Smooth muscle cell of the brain vasculature (primary cell): ENCODE results near the gene GPC5.
"Not testable (repeated sequence)": the region's sequence is repeated elsewhere in the genome, so short reads cannot be mapped to it uniquely, and the experiment has no call there.

ENCODE experiments used
- DNase-seq: peaks from one replicate; pipeline ENCODE4 v3.0.0-alpha.2; 2012; ENCODE audit warnings: low read depth, low spot score

The GPC5 gene

GRCh38 chr13:92255526-92255925, 857.1 kb downstream of the GPC5 start:
- no peak for DNase-seq

GRCh38 chr13:92256211-92256610, 857.8 kb downstream of the GPC5 start:
- DNase-seq, result no peak

GRCh38 chr13:92259046-92259445, 860.6 kb downstream of the GPC5 start:
- DNase-seq, result no peak

GRCh38 chr13:92259523-92259922, 861.1 kb downstream of the GPC5 start:
- DNase-seq, result no peak

DNA sequence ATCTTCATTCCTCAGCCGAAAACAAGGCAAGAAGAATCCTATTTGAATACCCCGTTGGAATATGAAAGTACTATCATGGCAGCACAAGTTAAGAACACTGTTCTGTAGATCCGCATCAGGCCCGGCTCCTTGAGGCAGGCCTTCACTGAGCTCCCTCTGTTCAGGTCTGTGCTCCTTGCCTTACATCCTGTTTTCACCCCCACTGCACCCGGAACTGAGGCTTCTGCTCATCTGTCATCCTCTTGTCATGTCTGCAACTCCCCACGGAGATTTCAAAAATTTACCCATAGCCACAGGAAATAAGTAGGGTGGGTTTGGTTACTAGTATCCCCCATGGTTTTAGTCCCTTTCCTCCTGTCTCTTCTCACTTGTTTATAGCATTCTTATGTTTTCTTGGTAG, 861.9 kb downstream of the GPC5 start:
- DNase-seq, result no peak

- no peak for DNase-seq
Measured at GRCh38 chr13:92262100-92262788, 863.8 kb downstream of the GPC5 start.

- no peak for DNase-seq
Measured at GRCh38 chr13:92265408-92265807, 867.0 kb downstream of the GPC5 start.

- no peak for DNase-seq
Measured at GRCh38 chr13:92270990-92271389, 872.6 kb downstream of the GPC5 start.

DNA sequence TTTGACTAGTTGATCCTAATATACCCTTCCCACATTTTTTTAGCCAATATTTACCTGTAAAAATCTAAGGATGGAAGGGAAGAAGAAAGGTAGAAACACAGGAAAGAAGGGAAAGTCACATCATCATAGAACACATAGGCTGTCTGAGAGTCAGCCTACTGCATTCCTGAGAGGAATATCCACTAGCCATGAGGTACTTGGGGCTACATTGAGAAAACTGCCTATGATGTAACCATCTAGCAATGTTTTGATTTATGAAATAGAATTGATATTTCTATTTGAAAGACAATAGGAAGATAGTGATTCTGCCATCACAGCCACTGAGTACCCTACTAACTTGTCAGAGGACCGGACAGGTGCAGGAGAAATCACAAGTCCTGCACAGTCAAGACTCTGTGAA, 873.8 kb downstream of the GPC5 start:
- no peak for DNase-seq

DNA sequence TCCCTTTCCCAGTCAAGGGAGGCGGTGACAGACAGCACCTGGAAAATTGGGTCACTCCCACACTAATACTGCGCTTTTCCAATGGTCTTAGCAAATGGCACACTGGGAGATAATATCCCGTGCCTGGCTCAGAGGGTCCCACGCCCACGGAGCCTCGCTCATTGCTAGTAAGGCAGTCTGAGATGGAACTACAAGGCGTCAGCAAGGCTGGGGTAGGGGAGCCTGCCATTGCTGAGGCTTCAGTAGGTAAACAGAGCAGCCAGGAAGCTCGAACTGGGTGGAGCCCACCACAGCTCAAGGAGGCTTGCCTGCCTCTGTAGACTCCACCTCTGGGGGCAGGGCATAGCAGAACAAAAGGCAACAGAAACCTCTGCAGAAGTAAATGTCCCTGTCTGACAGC, 882.6 kb downstream of the GPC5 start:
- not testable (repeated sequence) for DNase-seq

DNA sequence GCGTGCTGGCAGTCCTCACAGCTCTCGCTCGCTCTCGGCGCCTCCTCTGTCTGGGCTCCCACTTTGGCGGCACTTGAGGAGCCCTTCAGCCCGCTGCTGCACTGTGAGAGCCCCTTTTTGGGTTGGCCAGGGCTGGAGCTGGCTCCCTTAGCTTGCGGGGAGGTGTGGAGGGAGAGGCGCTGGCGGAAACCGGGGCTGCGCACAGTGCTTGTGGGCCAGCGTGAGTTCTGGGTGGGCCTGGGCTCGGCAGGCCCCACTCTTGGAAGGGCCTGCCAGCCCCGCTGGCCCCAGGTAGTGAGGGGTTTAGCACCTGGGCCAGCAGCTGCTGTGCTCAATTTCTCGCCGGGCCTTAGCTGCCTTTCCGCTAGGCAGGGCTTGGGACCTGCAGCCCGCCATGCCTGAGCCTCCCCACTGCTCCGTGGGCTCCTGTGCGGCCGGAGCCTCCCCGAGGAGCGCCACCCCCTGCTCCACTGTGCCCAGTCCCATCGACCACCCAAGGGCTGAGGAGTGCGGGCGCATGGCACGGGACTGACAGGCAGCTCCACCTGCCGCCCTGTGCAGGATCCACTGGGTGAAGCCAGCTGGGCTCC, 892.4 kb downstream of the GPC5 start:
- DNase-seq, result not testable (repeated sequence)

DNA sequence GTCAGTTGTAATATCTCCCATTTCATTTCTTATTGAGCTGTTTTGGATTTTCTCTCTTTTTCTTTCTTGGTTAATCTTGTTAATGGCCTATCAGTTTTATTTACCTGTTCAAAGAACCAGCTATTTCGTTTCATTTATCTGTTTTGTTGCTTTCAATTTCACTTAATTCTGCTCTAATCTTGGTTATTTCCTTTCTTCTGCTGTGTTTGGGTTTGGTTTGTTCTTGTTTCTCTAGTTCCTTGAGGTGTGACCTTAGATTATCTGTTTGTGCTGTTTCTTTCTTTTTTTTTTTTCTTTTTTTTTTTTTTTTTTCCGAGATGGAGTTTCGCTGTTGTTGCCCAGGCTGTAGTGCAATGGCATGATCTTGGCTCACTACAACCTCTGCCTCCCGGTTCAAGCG, 896.1 kb downstream of the GPC5 start:
- DNase-seq, result not testable (repeated sequence)

DNA sequence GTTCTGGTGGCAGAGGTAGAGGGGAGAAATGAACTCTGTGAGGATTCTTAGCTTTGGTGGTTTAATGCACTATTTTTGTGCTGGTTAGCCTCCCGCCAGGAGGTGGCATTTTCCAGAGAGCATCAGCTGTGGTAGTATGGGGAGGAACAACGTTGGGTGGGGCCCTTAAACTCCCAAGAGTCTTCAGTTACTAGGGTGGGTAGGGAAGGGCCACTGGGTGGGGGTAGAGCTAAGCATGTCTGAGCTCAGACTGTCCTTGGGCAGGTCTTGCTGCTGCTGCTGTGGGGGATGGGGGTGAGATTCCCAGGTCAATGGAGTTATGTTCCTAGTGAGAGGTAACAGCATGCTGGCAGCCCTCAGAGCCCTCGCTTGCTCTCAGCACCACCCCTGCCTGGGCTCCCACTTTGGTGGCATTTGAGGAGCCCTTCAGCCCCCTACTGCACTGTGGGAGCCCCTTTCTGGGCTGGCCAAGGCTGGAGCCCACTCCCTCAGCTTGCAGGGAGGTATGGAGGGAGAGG, 897.8 kb downstream of the GPC5 start:
- not testable (repeated sequence) for DNase-seq

DNA sequence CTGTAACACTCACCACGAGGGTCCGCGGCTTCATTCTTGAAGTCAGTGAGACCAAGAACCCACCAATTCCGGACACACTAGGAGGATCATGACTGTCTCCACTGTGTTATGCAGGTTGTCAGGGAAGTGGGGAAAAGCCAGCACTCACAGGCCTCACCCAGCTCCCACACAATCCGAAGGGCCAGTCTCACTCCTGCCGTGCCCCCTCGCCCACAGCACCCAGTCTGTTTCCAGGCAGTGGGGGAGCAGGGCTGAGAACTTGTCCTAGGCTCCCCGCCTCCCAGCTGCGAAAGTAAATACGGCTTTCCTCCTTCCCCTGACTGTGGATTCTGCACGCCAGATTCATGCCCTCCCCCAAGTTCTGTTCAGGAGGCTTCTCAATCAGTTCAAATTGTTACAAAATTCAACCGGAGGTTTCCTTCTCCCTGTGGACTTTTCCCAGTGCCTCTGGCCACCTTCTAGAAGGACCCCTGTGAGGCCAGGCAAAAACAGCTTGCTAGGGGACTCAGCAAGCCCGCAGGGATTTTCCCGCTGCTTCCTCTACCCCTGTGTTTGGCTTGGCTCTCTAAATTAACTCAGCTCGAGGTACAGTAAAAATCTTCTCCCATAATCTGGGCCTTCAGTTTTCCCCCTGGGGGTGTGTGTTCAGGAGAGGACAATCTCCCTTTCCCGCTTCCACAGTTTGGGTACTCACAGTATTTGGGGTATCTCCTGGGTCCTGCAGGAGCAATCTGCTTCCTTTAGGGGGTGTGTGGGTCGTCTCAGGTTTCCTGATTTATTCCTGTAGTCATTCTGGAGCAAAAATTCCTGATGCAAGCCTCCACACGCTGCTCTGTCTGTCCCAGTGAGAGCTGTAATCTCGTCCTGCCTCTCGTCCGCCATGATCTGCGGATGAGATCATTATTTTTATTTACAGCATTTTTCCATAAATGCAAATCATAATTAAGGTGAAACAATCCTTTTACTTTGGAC, 899.8 kb downstream of the GPC5 start:
- no peak for DNase-seq

DNA sequence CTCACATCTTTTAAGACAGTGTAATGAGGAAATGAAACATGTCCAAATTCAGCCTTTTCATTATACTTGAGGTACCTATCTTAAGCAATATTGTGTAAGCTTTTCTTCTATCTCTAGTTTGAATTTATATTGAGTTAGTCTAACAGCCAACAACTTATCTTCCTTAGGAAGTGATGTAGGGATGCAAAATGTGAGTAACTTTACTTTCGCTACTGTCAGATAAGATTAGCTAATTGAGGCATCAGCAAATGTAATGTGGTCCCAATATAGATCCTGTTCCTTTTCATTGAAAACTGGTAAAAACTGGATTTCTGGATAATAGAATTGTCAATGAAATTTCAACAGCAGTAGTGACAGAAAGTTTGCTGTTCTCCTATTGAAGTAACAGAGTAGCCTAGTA, 902.2 kb downstream of the GPC5 start:
- DNase-seq, result no peak

DNA sequence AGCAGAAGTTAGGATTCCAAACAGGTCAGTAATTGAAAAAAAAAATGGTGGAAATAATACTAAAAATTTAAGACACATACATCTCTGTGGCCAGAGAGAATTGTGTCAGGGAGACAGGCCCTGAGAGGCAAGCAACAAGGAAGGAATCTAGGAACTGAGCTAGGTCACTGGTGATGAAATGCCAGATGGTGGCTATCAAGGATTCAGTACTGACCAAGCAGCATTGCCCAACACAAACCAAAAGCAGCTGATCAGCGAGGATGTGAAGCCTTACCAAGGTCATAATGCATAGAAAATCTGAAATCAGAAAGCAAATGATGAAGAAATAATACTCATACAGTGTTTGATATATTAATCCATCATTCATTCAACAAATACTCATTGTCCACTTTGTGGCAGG, 905.0 kb downstream of the GPC5 start:
- DNase-seq, result no peak

DNA sequence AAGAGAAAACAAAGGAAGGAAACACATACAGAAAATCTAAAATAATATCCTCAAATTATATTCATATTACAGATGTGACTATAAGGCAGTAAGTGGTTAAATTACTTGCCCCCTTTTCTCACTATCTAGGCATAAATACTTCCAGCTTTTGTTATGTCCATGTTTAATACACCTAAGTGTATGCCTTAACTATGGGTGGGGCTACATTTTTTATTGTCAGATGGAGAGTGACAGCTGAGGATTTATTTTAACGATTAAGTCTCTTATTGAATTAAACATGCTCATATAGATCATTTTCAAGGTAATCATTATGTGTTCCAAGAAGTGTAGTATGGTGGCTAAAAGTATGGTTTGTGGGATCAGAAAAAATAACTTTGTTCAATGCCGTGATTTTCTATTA, 909.3 kb downstream of the GPC5 start:
- DNase-seq, result no peak

DNA sequence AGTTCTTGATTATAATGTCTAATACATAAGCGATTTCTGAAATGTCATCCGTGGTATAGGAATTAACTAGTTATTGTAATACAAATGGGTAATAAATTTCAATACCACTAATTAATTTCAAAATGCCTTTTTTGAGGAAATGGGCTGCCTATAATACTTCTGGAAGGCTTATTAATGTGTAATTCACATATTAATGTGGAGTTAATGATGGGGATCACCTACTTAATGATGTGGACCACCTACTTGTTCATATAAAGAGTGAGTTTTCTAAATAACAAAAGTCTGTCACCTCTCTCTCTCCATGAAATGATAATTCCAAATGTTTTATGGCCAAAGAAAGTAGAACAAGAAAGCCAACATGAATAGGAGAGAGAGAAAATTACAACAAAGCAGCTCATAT, 914.4 kb downstream of the GPC5 start:
- DNase-seq, result no peak

- no peak for DNase-seq
Measured at GRCh38 chr13:92313382-92313781, 915.0 kb downstream of the GPC5 start.

GRCh38 chr13:92315265-92315664, 916.8 kb downstream of the GPC5 start:
- no peak for DNase-seq

GRCh38 chr13:92316030-92316429, 917.6 kb downstream of the GPC5 start:
- no peak for DNase-seq

DNA sequence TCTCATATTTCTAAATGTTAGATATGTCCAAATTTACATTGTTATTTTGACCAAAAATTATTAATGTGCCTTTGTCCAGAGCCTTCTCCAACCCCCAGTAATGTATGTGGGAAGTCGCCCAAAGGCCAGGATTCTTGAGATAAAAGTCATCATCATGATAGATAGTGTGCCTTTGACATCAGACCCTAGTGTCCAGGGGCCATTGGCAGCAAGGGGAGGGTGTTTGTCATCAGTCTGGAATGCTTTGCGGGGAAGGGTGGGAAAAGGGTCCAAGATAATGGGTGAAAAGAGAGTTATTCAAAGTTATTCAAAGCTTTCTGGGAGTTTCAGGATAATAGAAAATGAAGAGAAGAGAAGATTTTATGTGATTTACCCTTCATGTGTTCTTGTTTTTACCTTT, 918.6 kb downstream of the GPC5 start:
- no peak for DNase-seq
